HCT116 (cell line): ENCODE data around the gene OCA2. TPM values are rescaled to one million over a fixed set of nuclear protein-coding genes. Genes with fewer than 3 reads are reported as not detected.

Experiments used
- ATAC-seq: fragments of 200-7000 bp; cut with Tn5 transposase; 2 replicates; pipeline ENCODE4 v1.9.1; 2020; ENCODE audit warnings: mild to moderate bottlenecking, moderate library complexity
- BruUV-seq: library from RNA; stranded (reverse); fragments of 400-500 nt; replicated peaks from 2 replicates; lab custom pipeline; 2021; lab: Mats Ljungman, UMichigan
- CTCF ChIA-PET: fragments of 300-600 bp; sonication (Branson Sonifier 250); formaldehyde crosslinking; loops from one replicate; lab custom pipeline; 2021; ENCODE audit warnings: antibody characterized with exemption; lab: Charles Lee
- POLR2A ChIA-PET: fragments of 300-600, 350-600 bp; sonication (Branson Sonifier 250); formaldehyde crosslinking; loops from one replicate; lab custom pipeline; 2021; ENCODE audit warnings: antibody characterized with exemption; lab: Charles Lee
- RAD21 ChIA-PET, 2 experiments: fragments of 300-600 bp; sonication (Branson Sonifier 250); formaldehyde crosslinking; loops; one replicate each; lab custom pipeline; 2023; ENCODE audit warnings: low total read pairs in 2 of 2; ENCODE audit not compliant: uncharacterized antibody in 2 of 2, unreplicated experiment in 2 of 2, low non-redundant PET in 1 of 2; lab: Charles Lee
- DNase-seq: peaks from one replicate; pipeline ENCODE4 v3.0.0-alpha.2; 2010; ENCODE audit warnings: low read depth, low spot score
- H2AFZ ChIP-seq: fragments of 200-600 bp; shearing (Covaris generic), sonication (generic); 2 replicates; pipeline ENCODE4 v1.6.1; 2017; ENCODE audit warnings: low read depth, mixed run types, mixed read lengths, antibody characterized with exemption, low read length; ENCODE audit not compliant: poor library complexity, severe bottlenecking
- H3K27ac ChIP-seq: 2 replicates; pipeline ENCODE4 v1.5.1; 2012; ENCODE audit warnings: low read depth, low read length
- H3K27me3 ChIP-seq: fragments of 200-600 bp; sonication (generic); 2 replicates; pipeline ENCODE4 v1.6.1; 2016; ENCODE audit warnings: mixed run types, low read length, mixed read lengths; ENCODE audit not compliant: insufficient read depth
- H3K36me3 ChIP-seq, 2 experiments: fragments of 200-500 bp in 1 of 2; fragments of 200-600 bp in 1 of 2; sonication (Bioruptor generic) in 1 of 2; sonication (generic) in 1 of 2; 2 replicates each; pipeline versions ENCODE4 v1.5.1 to v1.6.1; 2014 to 2016; ENCODE audit warnings: low read length in 2 of 2, inconsistent platforms in 1 of 2, mixed read lengths in 1 of 2, mixed run types in 1 of 2; ENCODE audit not compliant: insufficient read depth in 2 of 2, control insufficient read depth in 1 of 2
- H3K4me1 ChIP-seq, 2 experiments: fragments of 200-600 bp in 1 of 2; sonication (generic) in 1 of 2; 2 replicates each; pipeline versions ENCODE4 v1.5.1 to v1.6.1; 2012 to 2017; ENCODE audit warnings: low read length in 2 of 2, inconsistent platforms in 1 of 2, mild to moderate bottlenecking in 1 of 2, mixed read lengths in 1 of 2, mixed run types in 1 of 2, moderate library complexity in 1 of 2; ENCODE audit not compliant: insufficient read depth in 2 of 2, control insufficient read depth in 1 of 2
- H3K4me2 ChIP-seq: fragments of 200-600 bp; sonication (generic); 2 replicates; pipeline ENCODE4 v1.6.1; 2017; ENCODE audit warnings: mixed run types, low read length, mixed read lengths
- H3K4me3 ChIP-seq, 2 experiments: fragments of 200-600 bp in 1 of 2; sonication (generic) in 1 of 2; replicated peaks in 1 of 2; 2 replicates each; pipeline ENCODE4 v1.5.1; 2011 to 2016; ENCODE audit warnings: low read length in 2 of 2, control low read depth in 1 of 2, low read depth in 1 of 2, mild to moderate bottlenecking in 1 of 2, mixed read lengths in 1 of 2, mixed run types in 1 of 2
- H3K79me2 ChIP-seq: fragments of 200-600 bp; sonication (generic); 2 replicates; pipeline ENCODE4 v1.6.1; 2017; ENCODE audit warnings: mild to moderate bottlenecking, mixed run types, low read length, moderate library complexity, mixed read lengths; ENCODE audit not compliant: insufficient read depth
- H3K9ac ChIP-seq: fragments of 200-600 bp; sonication (generic); 2 replicates; pipeline ENCODE4 v1.6.1; 2016; ENCODE audit warnings: low read length, mixed read lengths
- H3K9me2 ChIP-seq: fragments of 200-600 bp; sonication (generic), shearing (Covaris generic); 2 replicates; pipeline ENCODE4 v1.6.1; 2017; ENCODE audit warnings: mixed run types, mild to moderate bottlenecking, moderate library complexity; ENCODE audit not compliant: insufficient read depth
- H3K9me3 ChIP-seq, 2 experiments: fragments of 200-500 bp in 1 of 2; fragments of 200-600 bp in 1 of 2; sonication (Bioruptor generic) in 1 of 2; sonication (generic) in 1 of 2; 2 replicates each; pipeline ENCODE4 v1.6.1; 2014 to 2017; ENCODE audit warnings: low read length in 2 of 2, mixed read lengths in 2 of 2, inconsistent platforms in 1 of 2, low read depth in 1 of 2, mild to moderate bottlenecking in 1 of 2, mixed run types in 1 of 2, moderate library complexity in 1 of 2; ENCODE audit not compliant: control insufficient read depth in 1 of 2, insufficient read depth in 1 of 2
- H4K20me1 ChIP-seq: fragments of 200-600 bp; sonication (generic), shearing (Covaris generic); 2 replicates; pipeline ENCODE4 v1.6.1; 2017; ENCODE audit warnings: mixed run types, mild to moderate bottlenecking, moderate library complexity; ENCODE audit not compliant: insufficient read depth
- ATF3 ChIP-seq: IDR thresholded peaks from 2 replicates; pipeline ENCODE4 v1.6.1; 2012
- EGR1 ChIP-seq: IDR thresholded peaks from 2 replicates; pipeline ENCODE4 v1.6.1; 2012; ENCODE audit warnings: low read depth
- ELF1 ChIP-seq: IDR thresholded peaks from 2 replicates; pipeline ENCODE4 v1.6.1; 2012; ENCODE audit warnings: low read depth, borderline replicate concordance
- EZH2 ChIP-seq: fragments of 200-600 bp; sonication (generic); IDR thresholded peaks from 2 replicates; pipeline ENCODE4 v1.6.1; 2017; ENCODE audit warnings: antibody characterized with exemption, mixed run types
- FOSL1 ChIP-seq: IDR thresholded peaks from 2 replicates; pipeline ENCODE4 v1.6.1; 2012; ENCODE audit warnings: low read depth
- REST ChIP-seq: IDR thresholded peaks from 2 replicates; pipeline ENCODE4 v1.6.1; 2012; ENCODE audit warnings: low read depth
- SP1 ChIP-seq: IDR thresholded peaks from 2 replicates; pipeline ENCODE4 v1.6.1; 2012; ENCODE audit warnings: low read depth
- ZBTB33 ChIP-seq: IDR thresholded peaks from 2 replicates; pipeline ENCODE4 v1.6.1; 2011; ENCODE audit warnings: mild to moderate bottlenecking, low read length, moderate library complexity; ENCODE audit not compliant: insufficient replicate concordance; ENCODE audit errors: extremely low read depth
- ZNF274 ChIP-seq: fragments of 200-500 bp; sonication (Bioruptor generic); IDR thresholded peaks from 2 replicates; pipeline ENCODE4 v1.6.1; 2014; ENCODE audit warnings: mild to moderate bottlenecking, low read depth, low read length, inconsistent platforms
- intact Hi-C: fragments of 100-400 bp; cut with micrococcal nuclease; formaldehyde crosslinking; loops from 2 replicates; pipeline ENCODE4 v1.10.0; 2022
- total RNA-seq: library from RNA; stranded (reverse); gene quantifications from one replicate; pipeline ENCODE4 v1.2.1, GENCODE V29; 2021; ENCODE audit not compliant: unreplicated experiment

OCA2 gene
- total RNA-seq, 1 experiment from 2014 or later: not detected

- no peaks in the 10 kb centered on the region for H3K4me1 ChIP-seq
- ChIA-PET CTCF (no interaction called here), RAD21 (no interaction called here), POLR2A (no interaction called here)
- ATAC-seq (no peak), DNase-seq (no peak)
- no peaks in the 10 kb centered on the region for H3K9me2 ChIP-seq
- H3K79me2 ChIP-seq: no peaks in the 10 kb centered on the region
- H3K9ac ChIP-seq: no peak overlapping the region
- intact Hi-C loops: no loop called here
- H4K20me1 ChIP-seq: no peaks in the 10 kb centered on the region
- H2AFZ ChIP-seq: no peak overlapping the region
- BruUV-seq: no TSS peak
- no peaks in the 10 kb centered on the region for H3K36me3 ChIP-seq
- peaks cover 6 to 19% of the 10 kb centered on the region in 2 experiments; a peak in 2 of 4 replicates for H3K9me3 ChIP-seq
- H3K27me3 ChIP-seq: no peaks in the 10 kb centered on the region
- no peak for TF ChIP-seq ELF1
- TF ChIP-seq ATF3: no peak
- no peak for TF ChIP-seq SP1
- TF ChIP-seq FOSL1: no peak
- TF ChIP-seq EGR1: no peak
- no peak for TF ChIP-seq EZH2
- no peak overlapping the region for H3K4me2 ChIP-seq
- H3K27ac ChIP-seq: no peak overlapping the region
- no peak overlapping the region for H3K4me3 ChIP-seq
These were observed 286.0 kb downstream of the OCA2 start for GRCh38 chr15:27813139-27813538.

GRCh38 chr15:27808182-27808581, 290.9 kb downstream of the OCA2 start:
- H2AFZ ChIP-seq: no peak overlapping the region
- no peak overlapping the region for H3K4me3 ChIP-seq
- ChIA-PET RAD21 (no interaction called here), CTCF (no interaction called here), POLR2A (no interaction called here)
- no TSS peak for BruUV-seq
- intact Hi-C loops: no loop called here
- no peaks in the 10 kb centered on the region for H3K36me3 ChIP-seq
- no peak overlapping the region for H3K9ac ChIP-seq
- DNase-seq (no peak), ATAC-seq (no peak)
- peaks cover 6 to 34% of the 10 kb centered on the region in 2 experiments; a peak in 2 of 4 replicates for H3K9me3 ChIP-seq
- no peak overlapping the region for H3K4me2 ChIP-seq
- no peaks in the 10 kb centered on the region for H3K27me3 ChIP-seq
- TF ChIP-seq REST (no peak), ZNF274 (no peak), ZBTB33 (no peak)
- H3K79me2 ChIP-seq: no peaks in the 10 kb centered on the region
- H3K27ac ChIP-seq: no peak overlapping the region
- no peaks in the 10 kb centered on the region for H3K4me1 ChIP-seq
- H4K20me1 ChIP-seq: no peaks in the 10 kb centered on the region
- H3K9me2 ChIP-seq: no peaks in the 10 kb centered on the region
